GM13977 (cell line): ENCODE data around the gene TCEA2.

Experiments used
- DNase-seq: peaks from one replicate; pipeline ENCODE4 v3.0.0; 2012; ENCODE audit warnings: low spot score
- CTCF ChIP-seq: IDR thresholded peaks from 2 replicates; pipeline ENCODE4 v1.5.1; 2012; ENCODE audit warnings: mild to moderate bottlenecking, control low read depth; ENCODE audit not compliant: insufficient read depth; ENCODE audit errors: extremely low read depth, missing control alignments
- in situ Hi-C: fragments of 300-500 bp; cut with MboI; formaldehyde crosslinking; loops from one replicate; pipeline ENCODE4 v1.12.0; 2022; ENCODE audit warnings: low sequenced_read_pairs, low pct_unique_long_range_greater_than_20kb, mixed read lengths, inconsistent platforms; ENCODE audit not compliant: unreplicated experiment

TCEA2 gene

GRCh38 chr20:64070244-64070993 lies 7.4 kb downstream of the TCEA2 start:
- in situ Hi-C loops = no loop called here
- no peak for TF ChIP-seq CTCF
- DNase-seq = no peak

GRCh38 chr20:64071341-64072332 lies 8.6 kb downstream of the TCEA2 start:
- DNase-seq = no peak
- in situ Hi-C loops = no loop called here
- no peak for TF ChIP-seq CTCF

- in situ Hi-C loops = no loop called here
- no peak for TF ChIP-seq CTCF
- DNase-seq = no peak
Measured at GRCh38 chr20:64072498-64073063, 9.6 kb downstream of the TCEA2 start.

- in situ Hi-C loops = no loop called here
- DNase-seq = no peak
- TF ChIP-seq CTCF = no peak
Measured at GRCh38 chr20:64073476-64074183, 10.6 kb downstream of the TCEA2 start.

GRCh38 chr20:64074184-64074789 lies 11.3 kb downstream of the TCEA2 start:
- in situ Hi-C loops = no loop called here
- no peak for TF ChIP-seq CTCF
- no peak for DNase-seq
